ENCODE results near the gene RPRD1A.

DNA sequence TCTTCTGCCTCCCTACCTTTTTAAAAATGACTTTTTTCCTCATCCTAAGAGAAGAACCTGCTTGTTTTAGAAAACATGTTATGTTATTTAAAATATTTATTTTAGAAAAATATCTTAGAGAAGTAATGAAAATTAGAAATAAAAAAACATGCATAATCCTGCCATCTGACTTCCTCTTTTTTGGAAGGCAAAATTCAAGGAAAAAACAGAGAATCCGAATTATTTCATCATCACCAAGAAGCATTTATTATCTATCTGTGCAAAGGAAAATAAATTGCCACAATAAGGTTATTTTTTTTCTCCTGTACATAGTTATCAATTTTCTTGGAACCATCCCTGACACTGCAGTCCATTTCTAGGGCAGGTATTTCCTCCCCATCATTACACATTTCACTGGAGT is 47.4 kb upstream of the RPRD1A start:
- TF ChIP-seq, protein P1, sequence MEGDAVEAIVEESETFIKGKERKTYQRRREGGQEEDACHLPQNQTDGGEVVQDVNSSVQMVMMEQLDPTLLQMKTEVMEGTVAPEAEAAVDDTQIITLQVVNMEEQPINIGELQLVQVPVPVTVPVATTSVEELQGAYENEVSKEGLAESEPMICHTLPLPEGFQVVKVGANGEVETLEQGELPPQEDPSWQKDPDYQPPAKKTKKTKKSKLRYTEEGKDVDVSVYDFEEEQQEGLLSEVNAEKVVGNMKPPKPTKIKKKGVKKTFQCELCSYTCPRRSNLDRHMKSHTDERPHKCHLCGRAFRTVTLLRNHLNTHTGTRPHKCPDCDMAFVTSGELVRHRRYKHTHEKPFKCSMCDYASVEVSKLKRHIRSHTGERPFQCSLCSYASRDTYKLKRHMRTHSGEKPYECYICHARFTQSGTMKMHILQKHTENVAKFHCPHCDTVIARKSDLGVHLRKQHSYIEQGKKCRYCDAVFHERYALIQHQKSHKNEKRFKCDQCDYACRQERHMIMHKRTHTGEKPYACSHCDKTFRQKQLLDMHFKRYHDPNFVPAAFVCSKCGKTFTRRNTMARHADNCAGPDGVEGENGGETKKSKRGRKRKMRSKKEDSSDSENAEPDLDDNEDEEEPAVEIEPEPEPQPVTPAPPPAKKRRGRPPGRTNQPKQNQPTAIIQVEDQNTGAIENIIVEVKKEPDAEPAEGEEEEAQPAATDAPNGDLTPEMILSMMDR (IDR thresholded peaks at IDR 0.05; ENCODE audit: insufficient read depth, low read length, poor library complexity, severe bottlenecking) = no peak
- no peak for TF ChIP-seq EZH2phosphoT487 (conservative IDR thresholded peaks at IDR 0.05; ENCODE audit: low read length)
